Stimulated activated CD8-positive, alpha-beta memory T cell treated with anti-CD3 and anti-CD28 coated beads, Interleukin-15, amount 100 ng/mL, for 24 hours (primary cell): ENCODE measurements around the gene FRMD4B.

Experiments used
- DNase-seq: peaks from one replicate; pipeline ENCODE4 v3.0.0-alpha.2; 2020; ENCODE audit warnings: low read depth

The FRMD4B gene

GRCh38 chr3:69385723-69386555 lies at the start of gene FRMD4B:
TSS of gene FRMD4B (minus strand) at chr3:69386088. CDS start at chr3:69385989, 99 bp downstream.
- DNase-seq, result no peak

GRCh38 chr3:69433969-69434325 lies 48.1 kb upstream of the FRMD4B start:
- no peak for DNase-seq

- no peak for DNase-seq
Measured at GRCh38 chr3:69433121-69433968, 47.5 kb upstream of the FRMD4B start.

GRCh38 chr3:69428657-69429255 lies 42.9 kb upstream of the FRMD4B start:
- no peak for DNase-seq

GRCh38 chr3:69426967-69427304 lies 41.0 kb upstream of the FRMD4B start:
- no peak for DNase-seq

GRCh38 chr3:69426291-69426966 lies 40.5 kb upstream of the FRMD4B start:
- DNase-seq, result no peak

- DNase-seq, result no peak
Measured at GRCh38 chr3:69425249-69425648, 39.4 kb upstream of the FRMD4B start.

- DNase-seq, result no peak
Measured at GRCh38 chr3:69423463-69424155, 37.7 kb upstream of the FRMD4B start.

- DNase-seq, result no peak
Measured at GRCh38 chr3:69422751-69423150, 36.9 kb upstream of the FRMD4B start.

- no peak for DNase-seq
Measured at GRCh38 chr3:69420781-69421520, 35.1 kb upstream of the FRMD4B start.

GRCh38 chr3:69419276-69419675 lies 33.4 kb upstream of the FRMD4B start:
- no peak for DNase-seq

- DNase-seq, result no peak
Measured at GRCh38 chr3:69417541-69418078, 31.7 kb upstream of the FRMD4B start.

- DNase-seq, result no peak
Measured at GRCh38 chr3:69413551-69414207, 27.8 kb upstream of the FRMD4B start.

GRCh38 chr3:69411346-69411745 lies 25.5 kb upstream of the FRMD4B start:
- DNase-seq, result no peak

GRCh38 chr3:69410301-69410700 lies 24.4 kb upstream of the FRMD4B start:
- DNase-seq, result no peak

- DNase-seq, result no peak
Measured at GRCh38 chr3:69409831-69410230, 23.9 kb upstream of the FRMD4B start.

GRCh38 chr3:69409011-69409410 lies 23.1 kb upstream of the FRMD4B start:
- no peak for DNase-seq

GRCh38 chr3:69408542-69408941 lies 22.7 kb upstream of the FRMD4B start:
- no peak for DNase-seq

GRCh38 chr3:69407908-69408307 lies 22.0 kb upstream of the FRMD4B start:
- DNase-seq, result no peak

GRCh38 chr3:69406163-69406562 lies 20.3 kb upstream of the FRMD4B start:
- DNase-seq, result no peak
